DOHH2 (cell line): ENCODE data around the gene NFRKB.

Experiments used
- EZH2phosphoT487 ChIP-seq: fragments of 200-600 bp; sonication (generic); IDR thresholded peaks from 2 replicates; pipeline ENCODE4 v1.6.1; 2017; ENCODE audit warnings: borderline replicate concordance, mild to moderate bottlenecking, antibody characterized with exemption, low read length, moderate library complexity, mixed read lengths
- TF ChIP-seq, protein P1 (sequence below): fragments of 200-600 bp; sonication (generic); IDR thresholded peaks from one replicate; pipeline ENCODE4 v1.5.1; 2014; ENCODE audit warnings: antibody characterized with exemption, mild to moderate bottlenecking, low read depth, low read length; ENCODE audit not compliant: poor library complexity, severe bottlenecking

DNA sequence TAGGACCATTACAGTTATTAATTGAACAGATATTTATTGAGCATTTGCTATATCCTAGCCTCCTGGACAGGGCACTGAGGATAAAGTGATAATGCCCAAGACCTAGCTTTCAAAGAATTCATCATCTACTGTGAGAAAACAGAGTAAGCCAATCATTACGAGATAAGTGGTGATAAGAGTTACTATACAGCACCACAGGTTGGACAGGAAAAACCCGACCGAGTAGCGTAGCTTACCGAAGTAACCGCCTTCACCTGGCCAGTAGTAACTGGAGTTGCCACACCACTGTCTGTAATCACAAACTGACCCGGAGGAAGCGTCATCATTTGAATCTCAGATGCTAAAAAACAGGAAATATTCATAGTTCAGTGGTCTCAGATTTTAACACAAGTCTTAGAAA is 10.0 kb upstream of the NFRKB start:
- TF ChIP-seq, protein P1, sequence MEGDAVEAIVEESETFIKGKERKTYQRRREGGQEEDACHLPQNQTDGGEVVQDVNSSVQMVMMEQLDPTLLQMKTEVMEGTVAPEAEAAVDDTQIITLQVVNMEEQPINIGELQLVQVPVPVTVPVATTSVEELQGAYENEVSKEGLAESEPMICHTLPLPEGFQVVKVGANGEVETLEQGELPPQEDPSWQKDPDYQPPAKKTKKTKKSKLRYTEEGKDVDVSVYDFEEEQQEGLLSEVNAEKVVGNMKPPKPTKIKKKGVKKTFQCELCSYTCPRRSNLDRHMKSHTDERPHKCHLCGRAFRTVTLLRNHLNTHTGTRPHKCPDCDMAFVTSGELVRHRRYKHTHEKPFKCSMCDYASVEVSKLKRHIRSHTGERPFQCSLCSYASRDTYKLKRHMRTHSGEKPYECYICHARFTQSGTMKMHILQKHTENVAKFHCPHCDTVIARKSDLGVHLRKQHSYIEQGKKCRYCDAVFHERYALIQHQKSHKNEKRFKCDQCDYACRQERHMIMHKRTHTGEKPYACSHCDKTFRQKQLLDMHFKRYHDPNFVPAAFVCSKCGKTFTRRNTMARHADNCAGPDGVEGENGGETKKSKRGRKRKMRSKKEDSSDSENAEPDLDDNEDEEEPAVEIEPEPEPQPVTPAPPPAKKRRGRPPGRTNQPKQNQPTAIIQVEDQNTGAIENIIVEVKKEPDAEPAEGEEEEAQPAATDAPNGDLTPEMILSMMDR = no peak
- TF ChIP-seq EZH2phosphoT487 = no peak
